ENCODE results near the gene NRK. TPM values are rescaled to one million over a fixed set of nuclear protein-coding genes. Genes with fewer than 3 reads are reported as not detected.

NRK gene
- polyA plus RNA-seq, 1 of the 3 experiments (the other 2 are of a cell fraction) = not detected

DNA sequence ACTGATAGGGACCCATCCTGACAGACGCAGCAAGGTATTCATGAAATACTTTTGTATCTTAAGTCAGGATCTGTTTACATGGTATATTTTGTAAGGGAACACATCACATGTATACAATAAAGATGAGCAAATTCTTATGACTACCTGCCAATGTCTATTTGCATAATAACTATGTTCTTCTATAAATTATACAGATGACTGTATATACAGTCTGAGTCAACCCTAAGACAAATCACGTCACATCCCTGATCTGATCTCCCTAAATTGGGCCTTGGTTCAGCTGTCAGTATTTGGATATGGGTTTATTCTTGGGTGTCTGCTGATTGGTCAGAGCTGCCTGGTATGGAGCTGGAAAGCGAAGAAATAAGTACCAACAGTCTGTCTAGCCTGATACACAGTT is 122.9 kb downstream of the NRK start:
- Histone ChIP-seq H3K9me3 (no peaks in the 10 kb centered on the region), H3F3A (replicated peaks; ENCODE audit: insufficient read depth) (no peaks in the 10 kb centered on the region), H3K4me1 (ENCODE audit: control insufficient read depth in 1 of 2, insufficient read depth in 2 of 2, low read depth in 1 of 2, low read length in 1 of 2) (no peaks in the 10 kb centered on the region), H3K9ac (no peak overlapping the region), H3K27me3 (ENCODE audit: insufficient read depth) (no peaks in the 10 kb centered on the region), H4K20me1 (ENCODE audit: insufficient read depth) (no peaks in the 10 kb centered on the region), H3K9me2 (no peaks in the 10 kb centered on the region), H3K27ac (ENCODE audit: low read depth in 2 of 2, low read length in 1 of 2) (no peak overlapping the region), H3K79me2 (ENCODE audit: insufficient read depth) (no peaks in the 10 kb centered on the region), H3K4me2 (no peak overlapping the region), H3K4me3 (ENCODE audit: low read depth in 2 of 2, low read length in 1 of 2) (no peak overlapping the region), H2AFZ (ENCODE audit: low read depth) (no peak overlapping the region), H3K36me3 (replicated peaks in 1 of 2; ENCODE audit: control insufficient read depth in 1 of 2, insufficient read depth in 2 of 2, low read length in 1 of 2) (no peaks in the 10 kb centered on the region)
- POLR2A ChIA-PET = no interaction called here
- no peak for DNase-seq
- TF ChIP-seq SMC3 (IDR thresholded peaks at IDR 0.05; ENCODE audit: low read depth, low read length) (no peak), TEAD4 (IDR thresholded peaks at IDR 0.05; ENCODE audit: borderline replicate concordance, insufficient read depth) (no peak), ELF1 (IDR thresholded peaks at IDR 0.05) (no peak)
- CTCF ChIA-PET = no interaction called here
- WGBS (ENCODE audit: low lambda C conversion rate) = 2% methylated on average over 3 of the region's 3 CpGs

GRCh38 chrX:105969487-105969886 is 147.1 kb downstream of the NRK start:
- CTCF ChIA-PET = no interaction called here

More at GRCh38 chrX:105969487-105969886, 147.1 kb downstream of the NRK start:
- no peaks in the 10 kb centered on the region for H3K4me1 ChIP-seq (ENCODE audit: control insufficient read depth in 1 of 2, insufficient read depth in 2 of 2, low read depth in 1 of 2, low read length in 1 of 2)
- no peaks in the 10 kb centered on the region for H4K20me1 ChIP-seq (ENCODE audit: insufficient read depth)
- POLR2A ChIA-PET = no interaction called here
- no peaks in the 10 kb centered on the region for H3K27me3 ChIP-seq (ENCODE audit: insufficient read depth)
- H3K36me3 ChIP-seq (replicated peaks in 1 of 2; ENCODE audit: control insufficient read depth in 1 of 2, insufficient read depth in 2 of 2, low read length in 1 of 2) = no peaks in the 10 kb centered on the region
- H3K79me2 ChIP-seq (ENCODE audit: insufficient read depth) = no peaks in the 10 kb centered on the region
- no peak for DNase-seq
- H3K9me2 ChIP-seq = no peaks in the 10 kb centered on the region
- H3K9ac ChIP-seq = no peak overlapping the region
- 6% methylated on average over 5 of the region's 5 CpGs for WGBS (ENCODE audit: low lambda C conversion rate)
- no peak overlapping the region for H3K4me2 ChIP-seq
- TF ChIP-seq, protein P1, sequence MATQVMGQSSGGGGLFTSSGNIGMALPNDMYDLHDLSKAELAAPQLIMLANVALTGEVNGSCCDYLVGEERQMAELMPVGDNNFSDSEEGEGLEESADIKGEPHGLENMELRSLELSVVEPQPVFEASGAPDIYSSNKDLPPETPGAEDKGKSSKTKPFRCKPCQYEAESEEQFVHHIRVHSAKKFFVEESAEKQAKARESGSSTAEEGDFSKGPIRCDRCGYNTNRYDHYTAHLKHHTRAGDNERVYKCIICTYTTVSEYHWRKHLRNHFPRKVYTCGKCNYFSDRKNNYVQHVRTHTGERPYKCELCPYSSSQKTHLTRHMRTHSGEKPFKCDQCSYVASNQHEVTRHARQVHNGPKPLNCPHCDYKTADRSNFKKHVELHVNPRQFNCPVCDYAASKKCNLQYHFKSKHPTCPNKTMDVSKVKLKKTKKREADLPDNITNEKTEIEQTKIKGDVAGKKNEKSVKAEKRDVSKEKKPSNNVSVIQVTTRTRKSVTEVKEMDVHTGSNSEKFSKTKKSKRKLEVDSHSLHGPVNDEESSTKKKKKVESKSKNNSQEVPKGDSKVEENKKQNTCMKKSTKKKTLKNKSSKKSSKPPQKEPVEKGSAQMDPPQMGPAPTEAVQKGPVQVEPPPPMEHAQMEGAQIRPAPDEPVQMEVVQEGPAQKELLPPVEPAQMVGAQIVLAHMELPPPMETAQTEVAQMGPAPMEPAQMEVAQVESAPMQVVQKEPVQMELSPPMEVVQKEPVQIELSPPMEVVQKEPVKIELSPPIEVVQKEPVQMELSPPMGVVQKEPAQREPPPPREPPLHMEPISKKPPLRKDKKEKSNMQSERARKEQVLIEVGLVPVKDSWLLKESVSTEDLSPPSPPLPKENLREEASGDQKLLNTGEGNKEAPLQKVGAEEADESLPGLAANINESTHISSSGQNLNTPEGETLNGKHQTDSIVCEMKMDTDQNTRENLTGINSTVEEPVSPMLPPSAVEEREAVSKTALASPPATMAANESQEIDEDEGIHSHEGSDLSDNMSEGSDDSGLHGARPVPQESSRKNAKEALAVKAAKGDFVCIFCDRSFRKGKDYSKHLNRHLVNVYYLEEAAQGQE (IDR thresholded peaks at IDR 0.05; ENCODE audit: low read depth, low read length) = no peak
- no peak for TF ChIP-seq RFX5 (IDR thresholded peaks at IDR 0.05; ENCODE audit: low read length)
- TF ChIP-seq, protein P2, sequence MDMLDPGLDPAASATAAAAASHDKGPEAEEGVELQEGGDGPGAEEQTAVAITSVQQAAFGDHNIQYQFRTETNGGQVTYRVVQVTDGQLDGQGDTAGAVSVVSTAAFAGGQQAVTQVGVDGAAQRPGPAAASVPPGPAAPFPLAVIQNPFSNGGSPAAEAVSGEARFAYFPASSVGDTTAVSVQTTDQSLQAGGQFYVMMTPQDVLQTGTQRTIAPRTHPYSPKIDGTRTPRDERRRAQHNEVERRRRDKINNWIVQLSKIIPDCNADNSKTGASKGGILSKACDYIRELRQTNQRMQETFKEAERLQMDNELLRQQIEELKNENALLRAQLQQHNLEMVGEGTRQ (IDR thresholded peaks at IDR 0.05; ENCODE audit: borderline replicate concordance, low read depth, low read length) = no peak
- no peak for TF ChIP-seq NRF1 (IDR thresholded peaks at IDR 0.05; ENCODE audit: low read depth, low read length)
- TF ChIP-seq, protein P3, sequence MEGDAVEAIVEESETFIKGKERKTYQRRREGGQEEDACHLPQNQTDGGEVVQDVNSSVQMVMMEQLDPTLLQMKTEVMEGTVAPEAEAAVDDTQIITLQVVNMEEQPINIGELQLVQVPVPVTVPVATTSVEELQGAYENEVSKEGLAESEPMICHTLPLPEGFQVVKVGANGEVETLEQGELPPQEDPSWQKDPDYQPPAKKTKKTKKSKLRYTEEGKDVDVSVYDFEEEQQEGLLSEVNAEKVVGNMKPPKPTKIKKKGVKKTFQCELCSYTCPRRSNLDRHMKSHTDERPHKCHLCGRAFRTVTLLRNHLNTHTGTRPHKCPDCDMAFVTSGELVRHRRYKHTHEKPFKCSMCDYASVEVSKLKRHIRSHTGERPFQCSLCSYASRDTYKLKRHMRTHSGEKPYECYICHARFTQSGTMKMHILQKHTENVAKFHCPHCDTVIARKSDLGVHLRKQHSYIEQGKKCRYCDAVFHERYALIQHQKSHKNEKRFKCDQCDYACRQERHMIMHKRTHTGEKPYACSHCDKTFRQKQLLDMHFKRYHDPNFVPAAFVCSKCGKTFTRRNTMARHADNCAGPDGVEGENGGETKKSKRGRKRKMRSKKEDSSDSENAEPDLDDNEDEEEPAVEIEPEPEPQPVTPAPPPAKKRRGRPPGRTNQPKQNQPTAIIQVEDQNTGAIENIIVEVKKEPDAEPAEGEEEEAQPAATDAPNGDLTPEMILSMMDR (IDR thresholded peaks at IDR 0.05) = no peak
- no peak for TF ChIP-seq YY1 (IDR thresholded peaks at IDR 0.05; ENCODE audit: low read depth)
- no peak for TF ChIP-seq ZBTB33 (IDR thresholded peaks at IDR 0.05; ENCODE audit: borderline replicate concordance, low read depth)
- no peak for TF ChIP-seq TCF12 (IDR thresholded peaks at IDR 0.05)
- TF ChIP-seq NFIC (IDR thresholded peaks at IDR 0.05; ENCODE audit: borderline replicate concordance) = no peak
- no peak for TF ChIP-seq RCOR1 (IDR thresholded peaks at IDR 0.05; ENCODE audit: low read length)
- no peak for TF ChIP-seq FOXJ3 (CRISPR knock-in tag; IDR thresholded peaks at IDR 0.05)
- TF ChIP-seq TAF1 (IDR thresholded peaks at IDR 0.05; ENCODE audit: borderline replicate concordance, low read depth, low read length) = no peak
- no peak for TF ChIP-seq CHD2 (IDR thresholded peaks at IDR 0.05; ENCODE audit: low read length, partially characterized antibody)
- H3K27ac ChIP-seq (ENCODE audit: low read depth in 2 of 2, low read length in 1 of 2) = no peak overlapping the region
- H3K4me3 ChIP-seq (ENCODE audit: low read depth in 2 of 2, low read length in 1 of 2) = no peak overlapping the region
- no peaks in the 10 kb centered on the region for H3K9me3 ChIP-seq
- H3F3A ChIP-seq (replicated peaks; ENCODE audit: insufficient read depth) = no peaks in the 10 kb centered on the region
- H2AFZ ChIP-seq (ENCODE audit: low read depth) = no peak overlapping the region

Measured in SK-N-SH (cell line).